Stomach (tissue), 19 donors: ENCODE measurements around the gene MIS18A. TPM values are rescaled to one million over a fixed set of nuclear protein-coding genes. Genes with fewer than 3 reads are reported as not detected.

Source experiments
- DNase-seq, 2 donors: peaks; one replicate each; pipeline versions ENCODE4 v3.0.0 to v3.0.0-alpha.2; 2013 to 2019
- H3K27ac ChIP-seq, 5 donors: fragments of 200-600 bp in 4 of 5; sonication (generic) in 4 of 5; one replicate each; pipeline ENCODE4 v1.5.1; 2013 to 2019; ENCODE audit warnings: mild to moderate bottlenecking in 1 of 5, moderate library complexity in 1 of 5
- H3K27me3 ChIP-seq, 3 donors: fragments of 200-600 bp; sonication (generic); one replicate each; pipeline ENCODE4 v1.5.1; 2017 to 2019; ENCODE audit warnings: mixed run types in 1 of 3
- H3K36me3 ChIP-seq, 4 donors: fragments of 200-600 bp; sonication (generic); 1 replicate in 3 of 4; 2 replicates in 1 of 4; pipeline ENCODE4 v1.5.1; 2016 to 2019
- H3K4me1 ChIP-seq, 4 donors: fragments of 200-600 bp; sonication (generic); one replicate each; pipeline ENCODE4 v1.5.1; 2016 to 2019
- H3K4me3 ChIP-seq, 4 donors: fragments of 200-600 bp; sonication (generic) in 3 of 4; one replicate each; pipeline ENCODE4 v1.5.1; 2016 to 2019; ENCODE audit warnings: mild to moderate bottlenecking in 1 of 4
- H3K9me3 ChIP-seq, 4 donors: fragments of 200-600 bp; sonication (generic); one replicate each; pipeline ENCODE4 v1.5.1; 2016 to 2019
- EP300 ChIP-seq: sonication (generic); formaldehyde crosslinking; IDR thresholded peaks from one replicate; pipeline ENCODE4 v1.6.1; 2017; ENCODE audit warnings: antibody characterized with exemption
- POLR2A ChIP-seq, 4 donors: fragments of 450-650 bp; IDR thresholded peaks; one replicate each; pipeline ENCODE4 v1.6.1; 2016; ENCODE audit warnings: antibody characterized with exemption in 4 of 4, control low read depth in 2 of 4, mild to moderate bottlenecking in 1 of 4, moderate library complexity in 1 of 4
- POLR2AphosphoS5 ChIP-seq, 3 donors: sonication (generic); formaldehyde crosslinking; IDR thresholded peaks; one replicate each; pipeline ENCODE4 v1.6.1; 2016; ENCODE audit warnings: antibody characterized with exemption in 3 of 3
- WGBS, 5 donors: extraction: QIAGEN DNeasy Blood & Tissue Kit in 3 of 5; methylation state at CpG; one replicate each; pipeline versions ENCODE4 v1.1.5 to v1.1.7; 2013 to 2018; 5-methylcytosine and 5-hydroxymethylcytosine counted together
- intact Hi-C: fragments of 100-400 bp; cut with DNase I; formaldehyde crosslinking; loops from one replicate; pipeline ENCODE4 v1.15.1; 2023; ENCODE audit warnings: low total_unique reads
- long read RNA-seq, 10 donors: transcript quantifications; one replicate each; lab custom pipeline, GENCODE V29; 2026
- polyA plus RNA-seq, 3 donors: library from polyadenylated mRNA; stranded (reverse); fragments of 200-250 nt; gene quantifications; one replicate each; pipeline ENCODE4 v1.2.3, GENCODE V29; 2013
- total RNA-seq, 5 donors: library from RNA; depleted of rRNA; stranded (reverse); fragments of >200 nt; gene quantifications; one replicate each; pipeline versions ENCODE4 v1.1.0 to v1.2.3, GENCODE V29; 2014 to 2016
- TF ChIP-seq, protein P1 (sequence below), 7 experiments: fragments of 450-650 bp in 4 of 7; fragments of 200-600 bp in 3 of 7; sonication (generic) in 3 of 7; IDR thresholded peaks; one replicate each; pipeline ENCODE4 v1.5.1; 2016 to 2019; ENCODE audit warnings: antibody characterized with exemption in 7 of 7, control low read depth in 2 of 7, mild to moderate bottlenecking in 1 of 7
- donor health status: healthy with polysubstance abuse.
- donor health status: Bipolar disorder and iron deficiency.
- donor health status: healthy.

MIS18A gene
- total RNA-seq = 1 to 10 TPM in 3 of 5 donors, not detected in 2; 1.4 to 9.5 (median 1.4) TPM
- 10 to 100 TPM in 1 of 3 donors, 1 to 10 TPM in 2; 7.7 to 10.7 (median 8.3) TPM for polyA plus RNA-seq
- long read RNA-seq, donor 1, transcript MIS18A-201 (5 exons, 1,575 nt) = major isoform, 10 of 10 reads
- long read RNA-seq, donor 1, partial matches to known transcripts = 0 of 10 reads
- long read RNA-seq, donor 1, other reads (novel, unspliced or antisense) = 0 of 10 reads
- long read RNA-seq, donor 2, transcript MIS18A-201 (5 exons, 1,575 nt) = major isoform, 12 of 12 reads
- long read RNA-seq, donor 2, partial matches to known transcripts = 0 of 12 reads
- long read RNA-seq, donor 2, other reads (novel, unspliced or antisense) = 0 of 12 reads
- long read RNA-seq, donor 3, transcript MIS18A-201 (5 exons, 1,575 nt) = major isoform, 6 of 6 reads
- long read RNA-seq, donor 3, partial matches to known transcripts = 0 of 6 reads
- long read RNA-seq, donor 3, other reads (novel, unspliced or antisense) = 0 of 6 reads
- long read RNA-seq, donor 4, partial matches to known transcripts = 0 of 1 reads
- long read RNA-seq, donor 4, other reads (novel, unspliced or antisense) = 0 of 1 reads
- long read RNA-seq, donor 5, transcript MIS18A-201 (5 exons, 1,575 nt) = major isoform, 11 of 11 reads
- long read RNA-seq, donor 5, partial matches to known transcripts = 0 of 11 reads
- long read RNA-seq, donor 5, other reads (novel, unspliced or antisense) = 0 of 11 reads
- long read RNA-seq, donor 6, transcript MIS18A-201 (5 exons, 1,575 nt) = major isoform, 29 of 29 reads
- long read RNA-seq, donor 6, partial matches to known transcripts = 0 of 29 reads
- long read RNA-seq, donor 6, other reads (novel, unspliced or antisense) = 0 of 29 reads
- long read RNA-seq, donor 7, transcript MIS18A-201 (5 exons, 1,575 nt) = major isoform, 16 of 16 reads
- long read RNA-seq, donor 7, partial matches to known transcripts = 0 of 16 reads
- long read RNA-seq, donor 7, other reads (novel, unspliced or antisense) = 0 of 16 reads
- long read RNA-seq, donor 8, transcript MIS18A-201 (5 exons, 1,575 nt) = major isoform, 10 of 11 reads
- long read RNA-seq, donor 8, partial matches to known transcripts = 0 of 11 reads
- long read RNA-seq, donor 8, other reads (novel, unspliced or antisense) = 0 of 11 reads
- long read RNA-seq, donor 9, transcript MIS18A-201 (5 exons, 1,575 nt) = major isoform, 10 of 10 reads
- long read RNA-seq, donor 9, partial matches to known transcripts = 0 of 10 reads
- long read RNA-seq, donor 9, other reads (novel, unspliced or antisense) = 0 of 10 reads
- long read RNA-seq, donor 10, transcript MIS18A-201 (5 exons, 1,575 nt) = major isoform, 6 of 6 reads
- long read RNA-seq, donor 10, partial matches to known transcripts = 0 of 6 reads
- long read RNA-seq, donor 10, other reads (novel, unspliced or antisense) = 0 of 6 reads

- Histone ChIP-seq H3K27me3 (no peaks in the 10 kb centered on the region), H3K27ac (peak within 1 kb of the TSS; percentile 49 to 79 (median 73)), H3K36me3 (peaks cover 0 to 9% (median 6%) of the 10 kb centered on the region in 4 donors), H3K9me3 (no peaks in the 10 kb centered on the region), H3K4me1 (peaks cover 5 to 25% (median 21%) of the 10 kb centered on the region in 4 donors), H3K4me3 (peak within 1 kb of the TSS; percentile 87 to 99 (median 94))
- WGBS, 5 donors = 0 to 1% (median 0%) methylated on average over 33 to 69 of the region's 69 CpGs
- intact Hi-C loops = no loop called here
- DNase-seq = peak; percentile 98
- TF ChIP-seq POLR2A (IDR thresholded peaks at IDR 0.05) = no peak
- TF ChIP-seq, protein P1, sequence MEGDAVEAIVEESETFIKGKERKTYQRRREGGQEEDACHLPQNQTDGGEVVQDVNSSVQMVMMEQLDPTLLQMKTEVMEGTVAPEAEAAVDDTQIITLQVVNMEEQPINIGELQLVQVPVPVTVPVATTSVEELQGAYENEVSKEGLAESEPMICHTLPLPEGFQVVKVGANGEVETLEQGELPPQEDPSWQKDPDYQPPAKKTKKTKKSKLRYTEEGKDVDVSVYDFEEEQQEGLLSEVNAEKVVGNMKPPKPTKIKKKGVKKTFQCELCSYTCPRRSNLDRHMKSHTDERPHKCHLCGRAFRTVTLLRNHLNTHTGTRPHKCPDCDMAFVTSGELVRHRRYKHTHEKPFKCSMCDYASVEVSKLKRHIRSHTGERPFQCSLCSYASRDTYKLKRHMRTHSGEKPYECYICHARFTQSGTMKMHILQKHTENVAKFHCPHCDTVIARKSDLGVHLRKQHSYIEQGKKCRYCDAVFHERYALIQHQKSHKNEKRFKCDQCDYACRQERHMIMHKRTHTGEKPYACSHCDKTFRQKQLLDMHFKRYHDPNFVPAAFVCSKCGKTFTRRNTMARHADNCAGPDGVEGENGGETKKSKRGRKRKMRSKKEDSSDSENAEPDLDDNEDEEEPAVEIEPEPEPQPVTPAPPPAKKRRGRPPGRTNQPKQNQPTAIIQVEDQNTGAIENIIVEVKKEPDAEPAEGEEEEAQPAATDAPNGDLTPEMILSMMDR (IDR thresholded peaks at IDR 0.05) = peak in 1 of 7 experiments; percentile 40
- no peak for TF ChIP-seq EP300
- TF ChIP-seq POLR2AphosphoS5 (IDR thresholded peaks at IDR 0.05) = peak; percentile 70 to 90 (median 75)
Measured at GRCh38 chr21:32278518-32279376, at the start of gene MIS18A. TSS of gene MIS18A (minus strand) at chr21:32279049. CDS start at chr21:32279014, 35 bp downstream.

DNA sequence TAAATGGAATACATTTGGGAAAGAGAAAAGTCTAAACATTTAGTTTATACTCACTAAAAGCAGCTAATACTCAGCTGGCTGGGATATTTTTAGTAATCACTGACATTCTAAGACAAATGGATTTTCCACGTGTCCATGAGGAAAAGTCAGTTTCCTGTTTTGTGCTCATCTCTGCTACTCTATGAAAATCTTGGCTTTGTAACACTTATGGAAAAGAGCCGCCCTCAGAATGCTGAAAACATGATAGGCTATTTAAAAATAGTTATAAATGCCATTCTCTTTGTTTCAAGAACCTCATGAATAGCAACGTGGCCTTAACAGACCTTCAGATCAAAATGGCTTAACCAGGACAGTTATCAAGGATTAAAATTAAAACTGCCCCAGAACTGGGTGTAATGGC lies 49.7 kb upstream of the MIS18A start:
- H3K9me3 ChIP-seq = no peaks in the 10 kb centered on the region
- peak overlapping the region; percentile 13 to 82 (median 42) for H3K27ac ChIP-seq
- no peak overlapping the region for H3K4me3 ChIP-seq
- H3K27me3 ChIP-seq = no peaks in the 10 kb centered on the region
- intact Hi-C loops = no loop called here
- H3K4me1 ChIP-seq = peaks cover 0 to 24% (median 11%) of the 10 kb centered on the region in 4 donors
- 56 to 78% (median 62%) methylated on average over 3 of the region's 3 CpGs for WGBS, 5 donors
- DNase-seq = peak in 1 of 2 donors; percentile 75
- peaks cover 30 to 82% (median 72%) of the 10 kb centered on the region in 4 donors for H3K36me3 ChIP-seq
- peak in 1 of 3 donors; percentile 35 for TF ChIP-seq POLR2AphosphoS5 (IDR thresholded peaks at IDR 0.05)
- TF ChIP-seq POLR2A (IDR thresholded peaks at IDR 0.05) = no peak

- intact Hi-C loops = no loop called here
- Histone ChIP-seq H3K4me1 (peaks cover 0 to 24% (median 11%) of the 10 kb centered on the region in 4 donors), H3K36me3 (peaks cover 40 to 86% (median 75%) of the 10 kb centered on the region in 4 donors), H3K4me3 (no peak overlapping the region), H3K27ac (no peak overlapping the region), H3K27me3 (no peaks in the 10 kb centered on the region), H3K9me3 (no peaks in the 10 kb centered on the region)
- no peak for TF ChIP-seq EP300
- TF ChIP-seq, protein P1 (IDR thresholded peaks at IDR 0.05) = no peak
- TF ChIP-seq POLR2AphosphoS5 (IDR thresholded peaks at IDR 0.05) = no peak
- TF ChIP-seq POLR2A (IDR thresholded peaks at IDR 0.05) = no peak
- DNase-seq = no peak
- 85 to 94% (median 91%) methylated on average over 8 of the region's 8 CpGs for WGBS, 5 donors
Measured at GRCh38 chr21:32325706-32326105, 46.9 kb upstream of the MIS18A start.

DNA sequence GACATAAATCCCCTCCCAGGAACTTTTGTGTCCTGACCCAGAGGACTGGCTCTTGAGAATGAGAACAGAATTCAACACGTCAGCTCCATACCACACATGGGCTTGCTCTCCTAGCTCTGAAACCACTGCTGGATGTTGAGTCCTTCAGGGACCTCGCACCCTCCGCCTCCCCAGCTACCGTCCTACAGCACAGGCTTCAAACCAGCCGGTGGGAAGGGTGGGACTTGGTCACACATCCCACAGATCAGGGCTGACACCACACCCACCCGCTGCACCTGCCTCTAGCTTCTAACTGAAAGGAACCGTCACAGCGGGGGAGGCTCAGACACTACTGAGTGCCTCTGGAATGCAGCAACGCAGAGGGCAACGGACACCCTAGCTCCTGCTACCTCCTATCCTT lies 43.8 kb upstream of the MIS18A start:
- Histone ChIP-seq H3K4me1 (peaks cover 0 to 2% (median under 1%) of the 10 kb centered on the region in 4 donors), H3K4me3 (no peak overlapping the region), H3K27me3 (no peaks in the 10 kb centered on the region), H3K27ac (no peak overlapping the region), H3K9me3 (no peaks in the 10 kb centered on the region), H3K36me3 (peaks cover 57 to 97% (median 91%) of the 10 kb centered on the region in 4 donors)
- no peak for TF ChIP-seq EP300
- TF ChIP-seq POLR2A (IDR thresholded peaks at IDR 0.05) = no peak
- no peak for TF ChIP-seq POLR2AphosphoS5 (IDR thresholded peaks at IDR 0.05)
- TF ChIP-seq, protein P1 (IDR thresholded peaks at IDR 0.05) = no peak
- 86 to 92% (median 90%) methylated on average over 8 to 10 of the region's 10 CpGs for WGBS, 5 donors
- intact Hi-C loops = no loop called here
- DNase-seq = no peak
